Brain microvascular endothelial cell (primary cell): ENCODE measurements around the gene FAM162A.

Source experiments
- DNase-seq: peaks from one replicate; pipeline ENCODE4 v3.0.0-alpha.2; 2020
- H3K27ac ChIP-seq: fragments of 250-450 bp; sonication (Bioruptor Pico); 2 replicates; pipeline ENCODE4 v1.5.1; 2020; ENCODE audit warnings: mild to moderate bottlenecking, moderate library complexity
- H3K27me3 ChIP-seq: fragments of 250-450 bp; sonication (Bioruptor Pico); replicated peaks from 2 replicates; pipeline ENCODE4 v1.5.1; 2020; ENCODE audit warnings: mild to moderate bottlenecking
- H3K36me3 ChIP-seq: fragments of 250-450 bp; sonication (Bioruptor Pico); replicated peaks from 2 replicates; pipeline ENCODE4 v1.5.1; 2020; ENCODE audit warnings: mild to moderate bottlenecking
- H3K4me3 ChIP-seq: 2 replicates; pipeline ENCODE4 v1.5.1; 2011; ENCODE audit warnings: low read depth, mild to moderate bottlenecking, control low read depth, low read length, moderate library complexity
- CTCF ChIP-seq: IDR thresholded peaks from 2 replicates; pipeline ENCODE4 v1.5.1; 2011; ENCODE audit warnings: low read depth, mild to moderate bottlenecking, moderate library complexity, low read length, control low read depth, inconsistent platforms; ENCODE audit errors: missing control alignments
- in situ Hi-C: cut with HindIII; loops from 2 replicates; pipeline ENCODE4 v1.10.0; 2017; ENCODE audit warnings: low sequenced_read_pairs, low pct_ligation_motif_present

The FAM162A gene

GRCh38 chr3:122395582-122395981, 11.6 kb downstream of the FAM162A start:
- no peak for TF ChIP-seq CTCF
- H3K27me3 ChIP-seq: no peaks in the 10 kb centered on the region
- H3K36me3 ChIP-seq: no peaks in the 10 kb centered on the region
- no peak overlapping the region for H3K27ac ChIP-seq
- in situ Hi-C loops: no loop called here
- H3K4me3 ChIP-seq: no peak overlapping the region
- no peak for DNase-seq

GRCh38 chr3:122396511-122396910, 12.5 kb downstream of the FAM162A start:
- in situ Hi-C loops: no loop called here
- Histone ChIP-seq H3K27ac (no peak overlapping the region), H3K36me3 (no peaks in the 10 kb centered on the region), H3K4me3 (no peak overlapping the region), H3K27me3 (no peaks in the 10 kb centered on the region)
- DNase-seq: no peak
- TF ChIP-seq CTCF: no peak

- Histone ChIP-seq H3K27ac (no peak overlapping the region), H3K4me3 (no peak overlapping the region), H3K36me3 (no peaks in the 10 kb centered on the region), H3K27me3 (no peaks in the 10 kb centered on the region)
- TF ChIP-seq CTCF: no peak
- DNase-seq: peak; percentile 49
- in situ Hi-C loops: no loop called here
Observed at GRCh38 chr3:122397201-122397600, 13.2 kb downstream of the FAM162A start.

GRCh38 chr3:122398920-122399319, 14.9 kb downstream of the FAM162A start:
- no peak for TF ChIP-seq CTCF
- no peaks in the 10 kb centered on the region for H3K27me3 ChIP-seq
- H3K27ac ChIP-seq: no peak overlapping the region
- no peak overlapping the region for H3K4me3 ChIP-seq
- no peaks in the 10 kb centered on the region for H3K36me3 ChIP-seq
- in situ Hi-C loops: no loop called here
- no peak for DNase-seq

- Histone ChIP-seq H3K27me3 (no peaks in the 10 kb centered on the region), H3K27ac (peak overlapping the region; percentile 70), H3K4me3 (no peak overlapping the region), H3K36me3 (no peaks in the 10 kb centered on the region)
- TF ChIP-seq CTCF: no peak
- in situ Hi-C loops: no loop called here
- DNase-seq: peak; percentile 77
Observed at GRCh38 chr3:122403489-122403888, 19.5 kb downstream of the FAM162A start.

- DNase-seq: no peak
- no peak overlapping the region for H3K4me3 ChIP-seq
- no peak for TF ChIP-seq CTCF
- in situ Hi-C loops: no loop called here
- H3K27ac ChIP-seq: no peak overlapping the region
- H3K27me3 ChIP-seq: no peaks in the 10 kb centered on the region
- H3K36me3 ChIP-seq: no peaks in the 10 kb centered on the region
Observed at GRCh38 chr3:122405015-122405414, 21.0 kb downstream of the FAM162A start.
